Left lung (tissue), 10 donors: ENCODE data around the gene SEC61A1. TPM values are rescaled to one million over a fixed set of nuclear protein-coding genes. Genes with fewer than 3 reads are reported as not detected.

Experiments
- ATAC-seq: fragments of 200-7000 bp; cut with Tn5 transposase; one replicate; pipeline ENCODE4 v1.9.1; 2020; ENCODE audit warnings: moderate library complexity
- DNase-seq, 4 donors: peaks; one replicate each; pipeline ENCODE4 v3.0.0-alpha.2; 2013 to 2020
- H3K27ac ChIP-seq, 2 donors: fragments of 200-600 bp; sonication (generic) in 1 of 2; one replicate each; pipeline versions ENCODE4 v1.5.0 to v1.8.0; 2020 to 2021
- H3K27me3 ChIP-seq, 2 donors: fragments of 200-600 bp; sonication (generic) in 1 of 2; one replicate each; pipeline versions ENCODE4 v1.5.0 to v1.8.0; 2020 to 2021
- H3K36me3 ChIP-seq, 2 donors: fragments of 200-600 bp; sonication (generic) in 1 of 2; one replicate each; pipeline versions ENCODE4 v1.5.0 to v1.8.0; 2020 to 2021
- H3K4me1 ChIP-seq, 2 donors: fragments of 200-600 bp; one replicate each; pipeline ENCODE4 v1.8.0; 2021
- H3K4me3 ChIP-seq, 2 donors: fragments of 200-600 bp; sonication (generic) in 1 of 2; one replicate each; pipeline versions ENCODE4 v1.5.0 to v1.8.0; 2020 to 2021; ENCODE audit warnings: mild to moderate bottlenecking in 1 of 2
- H3K9me3 ChIP-seq, 2 donors: fragments of 200-600 bp; sonication (generic) in 1 of 2; one replicate each; pipeline versions ENCODE4 v1.5.0 to v1.8.0; 2020 to 2021
- CTCF ChIP-seq, 2 donors: fragments of 200-600 bp; sonication (generic) in 1 of 2; IDR thresholded peaks; one replicate each; pipeline versions ENCODE4 v1.5.0 to v1.8.0; 2021; ENCODE audit warnings: antibody characterized with exemption in 2 of 2
- intact Hi-C, 2 donors: fragments of 100-400 bp; cut with DNase I; formaldehyde crosslinking; loops; one replicate each; pipeline versions ENCODE4 v1.11.2 to v1.14.2; 2022
- polyA plus RNA-seq, 6 donors: library from polyadenylated mRNA; unstranded; fragments of 120-200 nt; gene quantifications; one replicate each; pipeline ENCODE4 v1.2.1, GENCODE V29; 2013; ENCODE audit not compliant: insufficient read length in 6 of 6
- total RNA-seq, 2 donors: library from RNA; stranded (reverse); fragmentation: NEBNext Ultra II Directional; extraction: Animal tissue kit (Norgen Biotek cat#: 25700); gene quantifications; one replicate each; pipeline ENCODE4 v1.2.1, GENCODE V29; 2021
- donor health status: DM: no; HTN: yes; CAD: no.
- donor health status: DM: no; HTN: no; CAD: no.

Gene SEC61A1
- total and polyA plus RNA-seq, 8 donors = 148 to 361 (median 169) TPM

- no peak for ATAC-seq
- Histone ChIP-seq H3K36me3 (peaks cover 0 to 57% of the 10 kb centered on the region in 2 donors), H3K4me3 (no peak overlapping the region), H3K4me1 (peaks cover 0 to 5% of the 10 kb centered on the region in 2 donors), H3K9me3 (no peaks in the 10 kb centered on the region), H3K27ac (peak overlapping the region in 1 of 2 donors; percentile 23), H3K27me3 (no peaks in the 10 kb centered on the region)
- no peak for TF ChIP-seq CTCF (IDR thresholded peaks at IDR 0.05)
- intact Hi-C loops = no loop called here
- no peak for DNase-seq
These were observed 60.2 kb downstream of the SEC61A1 start for GRCh38 chr3:128112357-128112968.

- Histone ChIP-seq H3K27me3 (no peaks in the 10 kb centered on the region), H3K9me3 (no peaks in the 10 kb centered on the region), H3K4me1 (no peaks in the 10 kb centered on the region), H3K27ac (no peak overlapping the region), H3K4me3 (no peak overlapping the region), H3K36me3 (peaks cover 0 to 64% of the 10 kb centered on the region in 2 donors)
- no peak for TF ChIP-seq CTCF (IDR thresholded peaks at IDR 0.05)
- intact Hi-C loops = no loop called here
- DNase-seq (no peak), ATAC-seq (no peak)
These were observed 61.9 kb downstream of the SEC61A1 start for GRCh38 chr3:128113817-128114794.

Other genes with a start within 250 kb of the SEC61A1 start
- 100 to 1,000 TPM; 214 to 318 TPM for gene MGLL, start 229.9 kb upstream of the SEC61A1 start, total RNA-seq
- gene MGLL, start 229.9 kb upstream of the SEC61A1 start, polyA plus RNA-seq = 10 to 100 TPM in 5 of 6 donors, 1 to 10 TPM in 1; 8.6 to 22.6 (median 15.0) TPM
- 1 to 10 TPM; 1.2 to 2.5 TPM for gene KBTBD12, start 137.2 kb upstream of the SEC61A1 start, total RNA-seq
- gene KBTBD12, start 137.2 kb upstream of the SEC61A1 start, polyA plus RNA-seq = 1 to 10 TPM in 5 of 6 donors, under 1 TPM in 1; 0.60 to 2.4 (median 1.3) TPM
- 10 to 100 TPM; 22.3 to 33.1 TPM for gene RUVBL1, start 71.4 kb downstream of the SEC61A1 start, total RNA-seq
- 10 to 100 TPM; 45.0 to 55.3 (median 50.7) TPM for gene RUVBL1, start 71.4 kb downstream of the SEC61A1 start, polyA plus RNA-seq
- gene EEFSEC, start 101.0 kb downstream of the SEC61A1 start, total RNA-seq = 10 to 100 TPM; 11.5 to 13.4 TPM
- gene EEFSEC, start 101.0 kb downstream of the SEC61A1 start, polyA plus RNA-seq = 10 to 100 TPM; 17.4 to 23.0 (median 20.9) TPM